Upper lobe of right lung (tissue), 1 donor: ENCODE data around the gene NCOR2. TPM values are rescaled to one million over a fixed set of nuclear protein-coding genes. Genes with fewer than 3 reads are reported as not detected.

Experiments
- ATAC-seq: fragments of 200-7000 bp; cut with Tn5 transposase; one replicate; pipeline ENCODE4 v1.9.1; 2020; ENCODE audit warnings: mild to moderate bottlenecking, moderate library complexity
- DNase-seq: peaks from one replicate; pipeline ENCODE4 v3.0.0-alpha.2; 2020
- H3K27ac ChIP-seq: fragments of 200-600 bp; one replicate; pipeline ENCODE4 v1.8.0; 2022
- H3K27me3 ChIP-seq: fragments of 200-600 bp; one replicate; pipeline ENCODE4 v1.8.0; 2022; ENCODE audit warnings: mild to moderate bottlenecking
- H3K36me3 ChIP-seq: fragments of 200-600 bp; one replicate; pipeline ENCODE4 v1.8.0; 2022
- H3K4me1 ChIP-seq: fragments of 200-600 bp; one replicate; pipeline ENCODE4 v1.8.0; 2022
- H3K4me3 ChIP-seq: fragments of 200-600 bp; one replicate; pipeline ENCODE4 v1.8.0; 2022; ENCODE audit warnings: mild to moderate bottlenecking
- H3K9me3 ChIP-seq: fragments of 200-600 bp; one replicate; pipeline ENCODE4 v1.8.0; 2022
- intact Hi-C: fragments of 100-400 bp; cut with DNase I; formaldehyde crosslinking; loops from one replicate; pipeline ENCODE4 v1.11.0; 2022
- total RNA-seq: library from RNA; stranded (reverse); fragmentation: NEBNext Ultra II Directional; extraction: Animal tissue kit (Norgen Biotek cat#: 25700); gene quantifications from one replicate; pipeline ENCODE4 v1.2.1, GENCODE V29; 2021
- TF ChIP-seq, protein P1 (sequence below): fragments of 200-600 bp; IDR thresholded peaks from one replicate; pipeline ENCODE4 v1.8.0; 2022; ENCODE audit warnings: antibody characterized with exemption
- donor health status: DM: no; HTN: yes; CAD: no; lungs with severe emphysema.

NCOR2 gene
- total RNA-seq, 1 donor from 2014 or later, result 336 TPM

DNA sequence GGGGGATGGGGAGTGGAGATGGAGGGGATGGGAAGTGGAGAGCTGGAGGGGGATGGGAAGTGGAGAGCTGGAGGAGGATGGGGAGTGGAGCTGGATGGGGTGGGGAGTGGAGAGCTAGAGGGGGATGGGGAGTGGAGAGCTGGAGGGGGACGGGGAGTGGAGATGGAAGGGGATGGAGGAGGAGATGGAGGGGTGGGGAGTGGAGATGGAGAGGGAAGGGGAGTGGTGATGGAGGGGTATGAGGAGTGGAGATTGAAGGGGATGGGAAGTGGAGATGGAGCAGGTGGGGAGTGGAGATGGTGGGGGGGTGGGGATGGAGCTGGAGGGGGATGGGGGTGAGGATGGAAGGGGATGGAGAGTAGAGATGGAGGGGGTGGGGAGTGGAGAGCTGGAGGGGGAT, 26.1 kb downstream of the NCOR2 start:
- DNase-seq (no peak), ATAC-seq (no peak)
- intact Hi-C loops, result no loop called here
- Histone ChIP-seq H3K36me3 (no peaks in the 10 kb centered on the region), H3K27me3 (no peaks in the 10 kb centered on the region), H3K4me3 (no peak overlapping the region), H3K27ac (no peak overlapping the region), H3K4me1 (peaks cover 78% of the 10 kb centered on the region), H3K9me3 (no peaks in the 10 kb centered on the region)
- TF ChIP-seq, protein P1, sequence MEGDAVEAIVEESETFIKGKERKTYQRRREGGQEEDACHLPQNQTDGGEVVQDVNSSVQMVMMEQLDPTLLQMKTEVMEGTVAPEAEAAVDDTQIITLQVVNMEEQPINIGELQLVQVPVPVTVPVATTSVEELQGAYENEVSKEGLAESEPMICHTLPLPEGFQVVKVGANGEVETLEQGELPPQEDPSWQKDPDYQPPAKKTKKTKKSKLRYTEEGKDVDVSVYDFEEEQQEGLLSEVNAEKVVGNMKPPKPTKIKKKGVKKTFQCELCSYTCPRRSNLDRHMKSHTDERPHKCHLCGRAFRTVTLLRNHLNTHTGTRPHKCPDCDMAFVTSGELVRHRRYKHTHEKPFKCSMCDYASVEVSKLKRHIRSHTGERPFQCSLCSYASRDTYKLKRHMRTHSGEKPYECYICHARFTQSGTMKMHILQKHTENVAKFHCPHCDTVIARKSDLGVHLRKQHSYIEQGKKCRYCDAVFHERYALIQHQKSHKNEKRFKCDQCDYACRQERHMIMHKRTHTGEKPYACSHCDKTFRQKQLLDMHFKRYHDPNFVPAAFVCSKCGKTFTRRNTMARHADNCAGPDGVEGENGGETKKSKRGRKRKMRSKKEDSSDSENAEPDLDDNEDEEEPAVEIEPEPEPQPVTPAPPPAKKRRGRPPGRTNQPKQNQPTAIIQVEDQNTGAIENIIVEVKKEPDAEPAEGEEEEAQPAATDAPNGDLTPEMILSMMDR, result no peak

DNA sequence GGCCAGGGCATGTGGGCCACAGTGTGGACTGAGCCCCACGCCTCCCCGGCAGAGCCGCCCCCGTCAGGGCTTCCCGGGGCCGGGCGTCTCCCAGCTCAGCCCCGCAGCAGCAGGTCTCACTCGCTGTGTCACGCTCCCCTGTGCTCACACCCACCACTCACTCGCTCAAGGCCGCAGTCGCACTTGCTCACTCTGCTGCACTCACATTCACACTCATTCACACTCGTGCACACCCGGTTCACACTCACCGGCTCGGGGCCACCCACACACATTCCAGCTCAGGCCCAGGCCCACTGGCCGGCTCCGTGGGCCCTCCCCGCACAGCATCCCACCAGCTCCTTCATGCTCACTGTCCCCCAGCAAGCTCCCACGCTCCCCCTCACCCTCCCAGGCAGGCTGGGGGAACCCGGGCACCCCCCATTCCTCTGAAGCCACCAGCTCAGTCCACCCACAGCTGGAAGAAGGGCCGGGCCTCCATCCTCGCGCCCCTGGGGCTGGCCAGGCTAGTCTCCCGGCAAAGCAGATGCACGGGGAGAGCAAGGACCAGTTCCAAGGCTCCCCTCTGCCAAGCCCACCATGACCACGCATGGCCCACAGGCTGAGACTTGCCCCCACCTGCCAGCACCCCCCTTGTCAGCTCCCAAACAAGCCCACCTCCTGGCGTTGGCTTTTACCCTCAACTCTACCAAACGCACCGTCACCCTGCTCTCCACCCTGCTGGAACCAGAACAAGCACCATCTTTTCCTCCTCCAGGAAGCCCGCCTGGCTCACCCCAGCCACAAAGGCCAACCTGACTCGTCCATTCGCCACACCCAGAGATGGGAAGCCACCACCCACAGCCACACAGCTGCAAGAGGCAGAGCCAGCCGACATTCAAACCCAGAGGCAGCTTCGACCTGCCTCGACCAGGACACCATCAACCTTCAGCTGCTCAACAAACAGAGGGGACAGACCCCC, 28.0 kb downstream of the NCOR2 start:
- Histone ChIP-seq H3K27ac (peak overlapping the region; percentile 30), H3K36me3 (peaks cover 6% of the 10 kb centered on the region), H3K4me1 (peaks cover 60% of the 10 kb centered on the region), H3K4me3 (no peak overlapping the region), H3K9me3 (no peaks in the 10 kb centered on the region), H3K27me3 (no peaks in the 10 kb centered on the region)
- TF ChIP-seq, protein P1, result no peak
- intact Hi-C loops, result no loop called here
- no peak for ATAC-seq
- no peak for DNase-seq

DNA sequence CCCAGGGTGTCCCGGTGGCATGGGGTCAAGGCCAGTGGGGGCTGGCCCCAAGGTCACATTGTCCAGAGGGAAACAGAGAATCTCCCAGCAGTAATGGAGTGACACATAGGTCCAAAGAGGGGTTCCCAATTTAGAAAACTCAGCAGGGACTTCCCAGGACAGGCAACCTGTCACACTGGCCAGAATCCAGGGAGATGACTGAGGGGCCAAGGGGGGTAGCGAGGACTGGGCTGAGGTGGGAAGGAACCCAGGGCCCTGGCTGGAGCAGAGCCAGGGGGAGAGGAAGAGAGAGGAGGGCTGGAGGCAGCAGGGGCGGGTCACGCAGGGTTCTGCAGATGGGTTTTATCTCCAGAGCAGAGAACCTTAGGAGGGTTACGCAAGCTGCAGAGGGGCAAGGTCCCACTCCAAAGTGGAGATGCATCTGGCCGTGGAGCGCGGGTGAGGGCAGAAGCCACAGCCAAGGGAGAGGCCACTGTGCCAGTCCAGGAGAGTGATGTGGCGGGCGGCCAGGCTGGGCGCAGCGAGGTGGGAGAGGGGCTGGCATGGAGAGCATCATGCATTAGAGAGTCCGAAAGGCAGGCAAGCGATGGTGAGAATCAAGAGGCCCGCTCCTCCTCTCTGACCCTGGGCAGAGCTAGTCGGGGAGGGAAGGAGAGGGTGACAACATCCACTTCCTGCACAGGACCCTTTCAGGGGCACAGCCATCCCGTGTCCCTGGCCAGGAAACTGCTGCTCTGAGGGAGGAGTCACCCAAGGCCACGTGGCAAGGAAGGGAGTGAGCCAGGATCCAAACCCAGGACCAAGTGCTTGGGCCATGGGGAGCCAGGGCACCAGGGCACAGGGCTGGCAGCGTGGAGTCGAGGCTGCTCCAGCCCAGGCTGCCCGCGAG, 29.0 kb downstream of the NCOR2 start:
- intact Hi-C loops, result no loop called here
- Histone ChIP-seq H3K9me3 (no peaks in the 10 kb centered on the region), H3K27ac (peak overlapping the region; percentile 63), H3K27me3 (no peaks in the 10 kb centered on the region), H3K36me3 (peaks cover 8% of the 10 kb centered on the region), H3K4me1 (peaks cover 50% of the 10 kb centered on the region), H3K4me3 (no peak overlapping the region)
- TF ChIP-seq, protein P1, result no peak
- peak; percentile 26 for ATAC-seq
- DNase-seq, result no peak

DNA sequence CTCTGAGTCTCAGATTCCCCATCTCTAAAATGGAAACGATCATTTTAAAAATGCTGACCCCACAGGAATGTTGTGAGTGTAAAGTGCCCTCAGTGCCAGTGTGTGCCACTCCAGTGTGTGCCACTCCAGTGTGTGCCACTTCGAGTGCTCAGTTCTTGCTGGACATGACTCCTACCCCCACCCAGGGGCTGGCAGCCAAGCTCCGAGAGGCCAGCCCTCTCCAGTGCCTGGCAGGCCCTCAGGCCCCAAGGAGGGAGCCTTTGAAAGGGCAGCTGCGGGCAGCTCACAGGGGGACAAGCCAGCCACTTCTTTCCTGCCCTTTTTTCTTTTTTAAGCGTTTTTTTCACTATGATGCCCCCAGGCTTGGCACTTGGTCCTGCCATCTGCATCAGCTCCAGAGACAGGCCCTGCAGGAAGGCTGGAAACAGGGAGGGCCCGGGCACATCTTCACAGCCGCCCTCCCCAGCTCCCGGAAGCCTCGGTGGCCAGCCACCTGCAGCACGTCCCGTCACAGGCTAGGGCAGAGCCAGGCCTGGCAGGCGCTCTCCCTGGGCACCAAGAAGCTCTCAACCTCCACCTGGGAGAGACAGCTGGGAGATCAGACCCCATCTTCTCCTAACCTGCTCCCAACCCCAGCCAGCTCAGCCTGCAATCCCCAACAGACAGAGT, 29.8 kb downstream of the NCOR2 start:
- Histone ChIP-seq H3K9me3 (no peaks in the 10 kb centered on the region), H3K4me1 (peaks cover 43% of the 10 kb centered on the region), H3K27ac (peak overlapping the region; percentile 63), H3K27me3 (no peaks in the 10 kb centered on the region), H3K36me3 (peaks cover 8% of the 10 kb centered on the region), H3K4me3 (no peak overlapping the region)
- intact Hi-C loops, result no loop called here
- peak; percentile 85 for ATAC-seq
- peak; percentile 91 for DNase-seq
- TF ChIP-seq, protein P1, result no peak

DNA sequence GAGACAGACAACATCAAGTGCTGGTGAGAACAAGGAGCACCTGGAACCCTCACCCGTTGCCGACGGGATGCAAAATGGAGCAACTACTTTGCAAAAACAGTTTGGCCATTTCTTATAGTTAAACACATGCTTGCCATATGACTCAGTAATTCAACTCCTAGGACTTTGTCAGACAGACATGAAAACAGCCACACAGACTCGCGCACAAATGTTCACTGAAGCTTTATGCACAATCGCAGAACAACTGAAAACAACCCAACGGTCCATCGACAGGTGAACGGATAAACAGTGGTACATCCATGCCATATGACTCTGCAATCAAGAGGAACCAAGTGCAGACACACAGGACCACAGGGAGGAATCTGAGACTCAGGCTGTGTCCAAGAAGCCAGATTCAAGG, 30.8 kb downstream of the NCOR2 start:
- no peaks in the 10 kb centered on the region for H3K9me3 ChIP-seq
- DNase-seq (no peak), ATAC-seq (no peak)
- H3K4me1 ChIP-seq, result peaks cover 34% of the 10 kb centered on the region
- no peaks in the 10 kb centered on the region for H3K27me3 ChIP-seq
- intact Hi-C loops, result no loop called here
- no peak overlapping the region for H3K27ac ChIP-seq
- no peak overlapping the region for H3K4me3 ChIP-seq
- TF ChIP-seq, protein P1, result no peak
- peaks cover 8% of the 10 kb centered on the region for H3K36me3 ChIP-seq
